ENCODE results near the gene NUDC. TPM values are rescaled to one million over a fixed set of nuclear protein-coding genes. Genes with fewer than 3 reads are reported as not detected.

The NUDC gene
- 19.7 and 23.6 TPM in 2 replicates for total RNA-seq

DNA sequence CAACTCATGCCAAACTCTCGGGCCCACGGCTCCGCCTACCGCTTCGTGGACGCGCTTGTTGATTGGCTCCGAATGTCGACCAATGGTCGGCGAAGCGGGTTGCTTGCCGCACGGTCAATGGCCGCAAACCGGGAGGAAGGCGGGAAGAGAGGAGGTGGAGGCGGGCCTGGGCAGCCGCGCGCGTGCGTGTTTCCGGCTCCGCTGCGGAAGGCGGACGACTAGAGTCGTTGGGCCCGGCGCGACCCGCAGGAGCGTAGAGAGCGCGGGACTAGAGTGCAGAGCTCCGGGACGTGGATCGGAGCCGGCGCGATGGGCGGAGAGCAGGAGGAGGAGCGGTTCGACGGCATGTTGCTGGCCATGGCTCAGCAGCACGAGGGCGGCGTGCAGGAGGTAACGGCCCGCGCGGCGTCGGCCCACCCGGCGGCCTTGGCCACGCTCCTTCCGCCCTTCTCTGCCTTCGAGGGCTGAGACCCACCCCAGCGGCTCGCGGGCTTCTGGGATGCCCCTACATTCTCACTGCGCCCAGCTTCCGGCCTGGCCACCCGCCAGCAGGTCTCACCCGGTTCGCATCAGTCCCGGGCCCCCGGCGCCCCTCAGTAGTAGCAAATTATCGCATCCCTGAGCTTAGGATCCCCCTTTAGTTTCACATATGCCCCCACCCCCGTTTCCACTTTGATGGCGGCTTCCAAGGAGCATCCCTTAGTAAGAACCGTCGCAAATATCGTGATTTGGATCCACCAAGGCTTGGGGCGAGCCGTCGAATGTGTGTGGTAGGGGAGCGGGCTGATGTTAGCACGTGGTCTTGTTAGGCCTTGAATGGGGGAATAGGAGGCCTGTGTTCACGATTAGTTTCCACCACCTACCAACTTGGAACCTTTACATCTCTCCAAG, at the start of gene NUDC:
Gene NUDC (plus strand): TSS at position 204 of the 891 bp plus-strand sequence. CDS start 106 bp downstream, at position 310.

DNA sequence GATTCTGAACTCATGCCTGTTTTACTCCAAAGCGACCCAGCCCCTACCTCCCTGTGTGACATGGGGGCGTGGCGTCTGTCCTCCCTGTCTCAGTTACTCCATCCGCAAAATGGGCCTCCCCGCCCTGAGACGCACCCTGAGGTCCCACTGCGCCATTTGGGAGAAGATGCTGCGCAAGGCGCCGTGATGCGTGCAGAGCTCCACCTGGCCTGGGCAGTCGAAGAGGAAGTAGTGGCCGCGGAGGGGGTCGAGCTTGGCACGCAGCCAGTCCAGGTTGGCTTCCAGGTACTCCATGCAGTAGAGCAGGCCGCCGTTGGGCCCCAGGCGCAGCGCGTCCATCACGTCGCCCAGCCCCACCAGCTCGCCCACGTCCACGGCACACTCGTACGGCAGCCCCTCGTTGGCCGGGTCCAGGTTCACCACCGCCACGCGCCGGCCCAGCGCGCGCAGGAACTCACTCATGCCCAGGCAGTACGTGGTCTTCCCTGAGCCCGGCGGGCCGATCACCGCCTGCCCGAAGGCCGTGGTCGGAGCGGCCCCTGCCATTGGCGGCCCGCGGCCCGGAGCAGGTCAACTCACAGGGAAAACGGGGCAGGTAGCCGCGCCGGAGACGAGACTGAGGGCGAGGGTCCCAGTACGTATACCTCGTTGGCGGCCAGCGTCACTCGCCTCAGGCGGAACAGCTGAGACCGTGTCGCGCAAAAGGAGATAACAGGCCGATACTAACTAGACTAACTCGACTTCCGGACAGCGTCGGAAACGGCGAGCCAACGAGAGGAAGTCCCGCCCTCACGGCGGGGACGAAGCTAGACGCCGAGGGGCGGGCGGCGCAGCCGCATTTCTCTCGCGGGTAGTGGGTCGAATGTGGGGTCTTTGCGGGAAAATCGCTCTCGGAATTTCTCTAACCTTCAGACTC, 31.7 kb upstream of the NUDC start, which contains the start of gene GPN2:
Gene GPN2 (minus strand): TSS at position 733 of the 916 bp plus-strand sequence. CDS start 187 bp downstream, at position 546.

DNA sequence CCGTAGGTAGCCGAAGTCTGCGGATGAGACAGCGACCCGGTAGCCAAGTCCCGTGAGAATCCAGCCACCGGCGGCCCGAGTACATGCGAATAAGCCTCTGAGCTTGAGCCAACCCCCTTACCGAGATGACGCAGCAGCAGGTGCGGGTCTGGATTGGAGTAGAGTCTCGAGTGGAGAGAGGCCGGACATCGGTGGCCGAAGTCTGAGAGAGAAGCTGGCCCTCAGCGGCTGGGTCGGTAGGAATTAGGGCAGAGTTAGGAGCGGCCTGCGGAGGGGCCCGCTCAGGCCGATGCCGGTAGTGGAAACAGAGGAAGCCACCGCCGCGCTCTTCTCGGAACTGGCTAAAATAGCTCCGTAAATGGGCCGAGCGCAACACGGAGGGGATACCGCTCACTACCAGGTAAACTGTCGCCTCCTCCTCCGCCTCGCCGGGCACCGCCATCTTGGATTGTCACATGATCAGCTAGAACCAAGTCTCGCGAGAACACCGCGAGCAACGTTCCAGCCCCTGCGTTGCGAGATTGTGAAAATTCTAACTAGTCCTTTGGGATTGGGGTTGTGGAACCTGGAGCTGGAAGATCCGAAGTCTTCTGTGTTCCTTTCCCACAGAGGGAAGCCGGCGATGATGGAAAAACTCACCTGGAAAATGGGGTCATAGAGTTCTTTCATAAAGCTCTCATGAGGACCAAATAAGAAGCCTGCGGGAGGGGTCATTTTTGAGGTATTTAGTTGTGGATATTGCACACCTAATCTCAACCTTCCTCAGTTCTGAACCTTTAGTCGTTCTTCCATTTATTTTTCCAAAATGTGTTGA, 21.3 kb upstream of the NUDC start, which contains the start of gene GPATCH3:
Gene GPATCH3 (minus strand): TSS at position 467 of the 814 bp plus-strand sequence. CDS start 25 bp downstream, at position 442.

DNA sequence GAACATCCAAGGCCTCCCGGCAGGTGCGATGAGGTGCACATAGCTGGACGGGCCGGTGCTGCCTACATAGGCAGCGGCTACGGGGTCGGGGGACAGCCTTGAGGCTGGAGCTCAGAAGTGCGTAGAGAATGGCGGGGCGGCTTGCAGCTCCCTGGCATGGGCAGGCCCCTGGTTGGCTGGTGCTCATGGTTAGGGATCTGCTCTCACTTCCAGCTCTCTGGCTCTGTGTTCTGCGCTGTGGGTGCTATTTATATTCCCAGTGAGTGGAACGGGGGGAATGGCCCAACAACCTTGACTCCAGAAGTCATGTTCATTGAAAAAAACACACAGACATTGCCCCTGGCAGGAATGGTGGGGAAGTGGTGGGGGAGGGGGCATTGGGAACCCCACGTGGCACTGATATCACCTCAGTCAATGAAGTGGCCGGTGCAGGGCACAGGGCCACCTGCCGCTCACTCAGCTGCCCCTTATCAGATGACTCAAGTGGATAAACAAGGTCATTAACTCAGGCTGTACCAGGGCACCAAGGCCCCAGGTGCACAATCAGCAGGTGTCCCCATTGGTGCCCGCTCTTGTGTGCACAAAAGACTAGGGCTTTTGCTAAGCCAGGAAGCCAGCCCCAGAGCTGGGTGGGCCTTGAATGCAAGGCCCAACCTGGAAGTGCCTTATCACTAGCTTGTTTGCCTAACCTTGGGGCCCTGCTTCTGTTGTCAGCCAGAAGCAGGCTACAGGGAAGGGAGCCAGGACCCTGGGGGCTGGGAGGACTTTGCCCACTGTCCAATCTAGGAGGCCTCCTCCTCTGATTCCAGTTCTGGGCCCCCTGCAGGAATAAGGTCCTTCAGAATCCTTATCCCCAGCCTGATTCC, 7.6 kb upstream of the NUDC start, which contains the start of gene NR0B2:
Gene NR0B2 (minus strand): TSS at position 222 of the 866 bp plus-strand sequence. CDS start 35 bp downstream, at position 187.

DNA sequence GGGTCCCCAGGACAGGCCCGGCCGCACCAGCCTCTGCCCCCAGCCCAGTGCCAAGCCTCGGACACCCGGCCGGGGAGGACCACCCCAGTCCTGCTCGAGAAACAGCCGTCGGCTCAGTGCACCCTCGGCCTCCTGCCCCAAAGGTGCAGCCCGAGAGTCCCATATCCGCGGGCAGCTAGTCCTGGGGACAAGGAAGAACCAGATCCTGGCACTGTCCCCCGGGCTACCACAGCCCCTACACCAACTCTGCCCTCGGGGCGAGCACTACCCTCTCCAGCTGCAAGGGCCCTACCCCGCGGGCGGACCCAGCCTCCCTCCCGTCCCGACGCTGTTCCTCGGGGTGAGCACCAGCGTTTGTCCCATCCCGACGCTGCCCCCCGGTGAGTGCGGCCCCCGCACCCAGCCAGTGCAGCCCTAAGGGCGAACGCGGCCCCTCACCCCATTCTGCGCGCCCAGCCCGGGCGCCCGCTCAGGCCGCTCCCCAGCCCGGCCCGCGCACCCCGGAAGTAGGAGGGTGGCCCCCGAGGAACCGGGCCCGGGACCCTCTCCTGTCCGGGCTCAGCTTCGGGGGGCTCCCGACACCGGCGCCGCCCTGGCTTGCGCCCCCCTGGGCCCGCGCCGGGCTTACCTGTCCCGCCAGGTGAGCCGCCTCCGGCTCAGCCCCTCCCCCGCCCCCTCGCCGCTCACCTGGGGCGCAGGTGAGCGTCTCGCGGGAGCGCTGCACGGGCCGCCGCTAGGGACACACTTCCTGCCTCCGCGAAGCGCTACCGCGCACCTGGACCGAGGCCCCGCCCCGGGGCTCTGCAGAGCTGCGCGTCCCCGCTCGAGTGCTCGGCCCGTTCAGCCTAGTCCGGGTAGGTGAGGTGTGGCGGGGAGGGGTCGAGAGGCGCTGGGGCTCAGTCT, 38.4 kb downstream of the NUDC start, which contains the start of gene KDF1:
Gene KDF1 (minus strand): TSS at position 747 of the 903 bp plus-strand sequence. CDS start 8,088 bp downstream, outside the sequence.

DNA sequence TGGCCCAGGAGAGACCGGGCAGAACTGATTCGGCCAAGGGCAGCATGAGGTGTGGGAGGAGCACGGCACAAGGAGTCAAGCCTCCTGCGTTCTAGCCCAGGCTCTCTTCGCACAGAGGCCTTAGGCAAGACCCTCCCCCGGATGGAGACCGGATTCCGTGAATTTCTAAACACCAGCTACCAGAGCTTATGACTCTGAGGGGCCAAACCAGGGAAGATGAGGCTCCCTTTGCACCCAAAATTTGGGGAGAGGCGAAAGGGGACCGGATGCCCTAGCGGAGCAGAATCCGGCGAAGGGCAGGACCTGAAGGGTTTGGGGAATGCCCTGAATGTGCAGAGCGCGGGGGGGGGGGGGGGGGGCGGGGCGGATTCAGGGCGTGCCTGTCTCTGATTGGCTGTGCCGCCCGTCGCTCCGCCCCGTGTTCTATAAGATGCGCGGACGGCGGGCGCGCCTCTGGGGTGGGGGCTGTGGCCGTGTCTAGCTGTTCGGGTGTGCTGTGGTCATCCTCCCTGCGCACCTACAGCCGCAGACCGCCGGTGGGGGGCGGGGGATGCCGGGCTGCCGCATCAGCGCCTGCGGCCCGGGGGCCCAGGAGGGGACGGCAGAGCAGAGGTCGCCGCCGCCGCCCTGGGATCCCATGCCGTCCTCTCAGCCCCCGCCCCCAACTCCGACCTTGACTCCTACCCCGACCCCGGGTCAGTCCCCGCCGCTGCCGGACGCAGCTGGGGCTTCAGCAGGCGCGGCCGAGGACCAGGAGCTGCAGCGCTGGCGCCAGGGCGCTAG, 71.9 kb downstream of the NUDC start, which contains the start of gene TRNP1:
Gene TRNP1 (plus strand): TSS at position 456 of the 783 bp plus-strand sequence. CDS start 95 bp downstream, at position 551.

Other genes with a start within 250 kb of the NUDC start
- 29.0 and 31.2 TPM in 2 replicates for gene ARID1A, start 225.7 kb upstream of the NUDC start, total RNA-seq
- gene PIGV, start 133.8 kb upstream of the NUDC start, total RNA-seq = 14.5 and 22.2 TPM in 2 replicates
- gene ZDHHC18, start 95.1 kb upstream of the NUDC start, total RNA-seq = 7.9 and 13.1 TPM in 2 replicates
- 0.20 and 1.2 TPM in 2 replicates for gene SFN, start 58.6 kb upstream of the NUDC start, total RNA-seq
- 14.3 and 15.6 TPM in 2 replicates for gene GPN2, start 31.5 kb upstream of the NUDC start, total RNA-seq
- gene GPATCH3, start 21.3 kb upstream of the NUDC start, total RNA-seq = 7.6 and 8.5 TPM in 2 replicates
- not detected in 2 replicates for gene NR0B2, start 7.8 kb upstream of the NUDC start, total RNA-seq
- not detected in 2 replicates for gene KDF1, start 38.7 kb downstream of the NUDC start, total RNA-seq
- gene TRNP1, start 71.9 kb downstream of the NUDC start, total RNA-seq = 13.0 and 15.4 TPM in 2 replicates
- gene TENT5B, start 91.1 kb downstream of the NUDC start, total RNA-seq = 1.5 and 5.6 TPM in 2 replicates
- gene SLC9A1, start 233.4 kb downstream of the NUDC start, total RNA-seq = 18.7 and 30.3 TPM in 2 replicates

All from smooth muscle cell of the pulmonary artery (primary cell).